Activated naive CD8-positive, alpha-beta T cell treated with anti-CD3 and anti-CD28 coated beads, Interleukin-2, amount 10 ng/mL, durations not matched to agents 7 days and 5 days (primary cell): ENCODE results near the gene NEMF. TPM values are rescaled to one million over a fixed set of nuclear protein-coding genes. Genes with fewer than 3 reads are reported as not detected.
"Not testable (repeated sequence)": the region's sequence is repeated elsewhere in the genome, so short reads cannot be mapped to it uniquely, and the experiment has no call there.

ENCODE experiments used
- ATAC-seq: fragments of 150-1000 bp; cut with Tn5 transposase; one replicate; pipeline ENCODE4 v1.10.0; 2021; ENCODE audit warnings: low read depth, moderate library complexity
- POLR2A ChIA-PET: fragments of 350-600 bp; sonication (Branson Sonifier 250); formaldehyde crosslinking; loops from one replicate; lab custom pipeline; 2021; ENCODE audit warnings: antibody characterized with exemption; lab: Charles Lee
- DNase-seq: peaks from one replicate; pipeline ENCODE4 v3.0.0; 2021
- H3K27ac Mint-ChIP-seq: one replicate; pipeline ENCODE4 v1.8.0; 2022; ENCODE audit warnings: mild to moderate bottlenecking, mixed read lengths
- H3K27me3 Mint-ChIP-seq: one replicate; pipeline ENCODE4 v1.8.0; 2022; ENCODE audit warnings: mild to moderate bottlenecking, moderate library complexity, mixed read lengths
- H3K36me3 Mint-ChIP-seq: one replicate; pipeline ENCODE4 v1.8.0; 2021; ENCODE audit warnings: mild to moderate bottlenecking, mixed read lengths
- H3K4me1 Mint-ChIP-seq: one replicate; pipeline ENCODE4 v1.8.0; 2021; ENCODE audit warnings: mixed read lengths
- H3K4me3 Mint-ChIP-seq: one replicate; pipeline ENCODE4 v1.8.0; 2022; ENCODE audit warnings: mild to moderate bottlenecking, moderate library complexity, mixed read lengths
- H3K9me3 Mint-ChIP-seq: one replicate; pipeline ENCODE4 v1.8.0; 2021; ENCODE audit warnings: mixed read lengths
- total RNA-seq, 2 experiments: library from RNA; stranded (reverse); gene quantifications; one replicate each; pipeline ENCODE4 v1.2.3, GENCODE V29; 2021

Gene NEMF
- total RNA-seq, 2 experiments from 2014 or later = 90.1 to 91.1 TPM

DNA sequence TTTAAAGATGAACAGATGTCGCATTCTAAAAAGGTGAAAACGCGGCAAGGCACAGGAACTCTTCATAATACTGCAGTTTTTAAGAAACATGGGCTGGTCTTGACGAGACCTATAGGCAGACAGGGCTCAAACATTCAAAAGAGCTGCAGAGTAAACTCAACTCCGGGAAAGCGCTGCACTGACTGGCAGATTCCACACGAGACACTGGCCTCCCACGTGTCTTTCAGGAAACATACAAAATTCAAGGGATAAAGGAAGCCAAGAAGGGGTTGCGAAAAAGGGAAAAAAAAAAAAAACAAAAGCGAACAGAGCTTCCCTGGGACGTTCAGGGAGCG, 39.7 kb upstream of the NEMF start:
- Mint-ChIP-seq H3K4me1 (peaks cover 15% of the 10 kb centered on the region), H3K36me3 (peaks cover 37% of the 10 kb centered on the region), H3K4me3 (peak overlapping the region; percentile 99), H3K27me3 (no peaks in the 10 kb centered on the region), H3K27ac (peak overlapping the region; percentile 99), H3K9me3 (no peaks in the 10 kb centered on the region)
- DNase-seq = no peak
- ATAC-seq = peak; percentile 28
- POLR2A ChIA-PET = interaction anchor here (0.5 to 3.7 kb wide), 30 partner anchors 8 to 224 kb away, joined by 3 to 121 read pairs (median 6); partner anchors contain the start of genes NEMF and VCPKMT

GRCh38 chr14:49888293-49888692, 35.7 kb upstream of the NEMF start:
- Mint-ChIP-seq H3K9me3 (no peaks in the 10 kb centered on the region), H3K36me3 (peaks cover 2% of the 10 kb centered on the region), H3K4me3 (no peak overlapping the region), H3K27me3 (no peaks in the 10 kb centered on the region), H3K4me1 (peaks cover 10% of the 10 kb centered on the region), H3K27ac (no peak overlapping the region)
- DNase-seq (no peak), ATAC-seq (no peak)
- POLR2A ChIA-PET = interaction anchor here (0.9 to 1.8 kb wide), 2 partner anchors 20 to 113 kb away, joined by 4 read pairs; no protein-coding TSS in a partner anchor

DNA sequence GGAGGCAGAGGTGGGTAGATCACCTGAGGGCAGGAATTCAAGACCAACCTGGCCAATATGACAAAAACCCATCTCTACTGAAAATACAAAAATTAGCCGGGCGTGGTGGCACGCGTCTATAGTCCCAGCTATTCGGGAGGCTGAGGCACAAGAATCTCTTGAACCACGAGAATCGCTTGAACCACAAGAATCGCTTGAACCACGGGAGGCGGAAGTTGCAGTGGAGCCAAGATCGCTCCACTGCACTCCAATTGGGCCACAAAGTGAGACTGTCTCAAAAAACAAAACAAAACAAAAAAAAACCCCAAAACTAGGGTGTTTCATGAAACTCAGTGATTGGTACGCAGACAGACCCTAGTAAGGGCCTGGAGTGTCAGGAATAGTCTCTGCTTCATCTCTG, 33.9 kb upstream of the NEMF start:
- Mint-ChIP-seq H3K36me3 (no peaks in the 10 kb centered on the region), H3K4me3 (peak overlapping the region; percentile 10), H3K27me3 (no peaks in the 10 kb centered on the region), H3K4me1 (peaks cover 5% of the 10 kb centered on the region), H3K9me3 (no peaks in the 10 kb centered on the region), H3K27ac (peak overlapping the region; percentile 67)
- DNase-seq = no peak
- no peak for ATAC-seq
- POLR2A ChIA-PET = interaction anchor here (1.2 to 1.5 kb wide), 2 partner anchors 22 to 24 kb away, joined by 3 to 4 read pairs; no protein-coding TSS in a partner anchor

- H3K4me1 Mint-ChIP-seq = peaks cover 17% of the 10 kb centered on the region
- no peak for DNase-seq
- POLR2A ChIA-PET = interaction anchor here (1.0 kb wide), 1 partner anchor 14 kb away, joined by 8 read pairs; no protein-coding TSS in a partner anchor
- H3K9me3 Mint-ChIP-seq = no peaks in the 10 kb centered on the region
- no peaks in the 10 kb centered on the region for H3K36me3 Mint-ChIP-seq
- H3K27ac Mint-ChIP-seq = no peak overlapping the region
- no peaks in the 10 kb centered on the region for H3K27me3 Mint-ChIP-seq
- no peak for ATAC-seq
- no peak overlapping the region for H3K4me3 Mint-ChIP-seq
Measured at GRCh38 chr14:49882826-49883694, 30.5 kb upstream of the NEMF start.

- no peaks in the 10 kb centered on the region for H3K27me3 Mint-ChIP-seq
- no peak overlapping the region for H3K4me3 Mint-ChIP-seq
- DNase-seq (no peak), ATAC-seq (no peak)
- POLR2A ChIA-PET = interaction anchor here (1.0 to 2.6 kb wide), 2 partner anchors 11 to 13 kb away, joined by 8 to 15 read pairs; no protein-coding TSS in a partner anchor
- H3K4me1 Mint-ChIP-seq = peaks cover 17% of the 10 kb centered on the region
- no peak overlapping the region for H3K27ac Mint-ChIP-seq
- H3K9me3 Mint-ChIP-seq = no peaks in the 10 kb centered on the region
- no peaks in the 10 kb centered on the region for H3K36me3 Mint-ChIP-seq
Measured at GRCh38 chr14:49881350-49882001, 28.9 kb upstream of the NEMF start.

DNA sequence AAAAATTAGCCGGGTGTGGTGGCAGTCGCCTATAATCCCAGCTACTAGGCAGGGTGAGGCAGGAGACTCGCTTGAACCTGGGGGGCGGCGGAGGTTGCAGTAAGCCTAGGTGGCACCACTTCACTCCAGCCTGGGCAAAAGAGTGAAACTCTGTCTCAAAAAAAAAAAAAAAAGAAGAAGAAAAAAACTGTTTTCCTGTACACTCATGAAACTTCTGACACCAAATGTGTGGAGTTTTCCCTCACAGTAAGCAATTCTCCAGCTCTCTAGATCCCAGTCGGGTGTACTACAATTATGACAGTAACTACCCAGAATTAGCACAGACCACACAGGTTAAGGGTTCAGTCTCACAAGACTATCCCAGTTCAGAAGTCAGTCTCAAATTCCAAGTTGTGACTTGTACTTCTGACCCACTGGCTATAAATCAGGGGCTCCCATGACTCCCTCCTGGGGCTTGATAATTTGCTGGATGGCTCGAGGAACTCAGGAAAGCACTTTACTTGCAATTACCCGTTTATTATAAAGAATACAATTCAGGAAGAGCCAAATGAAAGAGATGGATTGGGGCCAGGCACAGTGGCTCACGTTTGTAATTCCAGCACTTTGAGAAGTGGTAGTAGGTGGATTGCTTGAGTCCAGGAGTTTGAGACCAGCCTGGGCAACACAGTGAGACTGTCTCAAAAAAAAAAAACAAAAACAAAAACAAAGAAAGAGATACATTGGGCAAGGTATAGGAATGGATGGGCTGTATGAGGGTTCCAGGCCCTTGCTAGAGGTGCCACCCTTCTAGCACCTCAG, 27.9 kb upstream of the NEMF start:
- Mint-ChIP-seq H3K27ac (peak overlapping the region; percentile 68), H3K4me3 (no peak overlapping the region), H3K36me3 (no peaks in the 10 kb centered on the region), H3K9me3 (no peaks in the 10 kb centered on the region), H3K4me1 (peaks cover 15% of the 10 kb centered on the region), H3K27me3 (no peaks in the 10 kb centered on the region)
- POLR2A ChIA-PET = interaction anchor here (0.7 to 2.6 kb wide), 13 partner anchors 12 to 224 kb away, joined by 3 to 16 read pairs (median 7); no protein-coding TSS in a partner anchor
- ATAC-seq = no peak
- no peak for DNase-seq

GRCh38 chr14:49879646-49880204, 27.1 kb upstream of the NEMF start:
- no peaks in the 10 kb centered on the region for H3K9me3 Mint-ChIP-seq

DNA sequence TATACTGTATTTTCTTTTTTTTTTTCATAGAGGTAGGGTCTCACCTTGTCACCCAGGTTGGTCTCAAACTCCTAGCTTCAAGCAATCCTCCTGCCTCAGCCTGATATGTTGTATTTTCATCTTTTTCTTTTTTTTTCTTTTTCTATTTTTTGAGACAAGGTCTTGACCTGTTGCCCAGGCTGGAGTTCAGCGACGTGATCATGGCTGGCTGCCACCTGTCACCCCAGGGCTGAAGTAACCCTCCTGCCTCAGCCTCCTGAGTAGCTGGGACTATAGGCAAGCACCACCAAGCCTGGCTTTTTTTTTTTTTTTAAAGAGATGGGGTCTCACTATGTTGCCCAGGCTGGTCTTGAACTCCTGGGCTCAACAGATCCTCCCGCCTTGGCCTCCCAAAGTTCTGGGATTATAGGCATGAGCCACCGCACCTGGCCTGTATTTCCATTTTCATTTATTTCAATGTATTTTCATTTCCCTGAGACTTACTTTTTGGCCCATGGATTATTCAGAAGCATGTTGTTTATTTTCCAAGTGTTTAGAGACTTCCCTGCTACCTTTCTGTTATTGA, 24.1 kb upstream of the NEMF start:
- Mint-ChIP-seq H3K4me3 (no peak overlapping the region), H3K27ac (no peak overlapping the region), H3K27me3 (no peaks in the 10 kb centered on the region), H3K9me3 (no peaks in the 10 kb centered on the region), H3K36me3 (no peaks in the 10 kb centered on the region), H3K4me1 (peaks cover 14% of the 10 kb centered on the region)
- ATAC-seq (no peak), DNase-seq (no peak)
- POLR2A ChIA-PET = interaction anchor here (1.0 to 2.4 kb wide), 2 partner anchors 14 to 15 kb away, joined by 3 to 14 read pairs; partner anchors contain the start of gene ARF6

More at GRCh38 chr14:49879646-49880204, 27.1 kb upstream of the NEMF start:
- POLR2A ChIA-PET = interaction anchor here (0.6 to 2.6 kb wide), 14 partner anchors 11 to 225 kb away, joined by 3 to 16 read pairs (median 6); no protein-coding TSS in a partner anchor
- DNase-seq (peak; percentile 44), ATAC-seq (peak; percentile 96)
- Mint-ChIP-seq H3K27me3 (no peaks in the 10 kb centered on the region), H3K4me3 (no peak overlapping the region), H3K27ac (peak overlapping the region; percentile 46), H3K36me3 (no peaks in the 10 kb centered on the region), H3K4me1 (peaks cover 15% of the 10 kb centered on the region)

DNA sequence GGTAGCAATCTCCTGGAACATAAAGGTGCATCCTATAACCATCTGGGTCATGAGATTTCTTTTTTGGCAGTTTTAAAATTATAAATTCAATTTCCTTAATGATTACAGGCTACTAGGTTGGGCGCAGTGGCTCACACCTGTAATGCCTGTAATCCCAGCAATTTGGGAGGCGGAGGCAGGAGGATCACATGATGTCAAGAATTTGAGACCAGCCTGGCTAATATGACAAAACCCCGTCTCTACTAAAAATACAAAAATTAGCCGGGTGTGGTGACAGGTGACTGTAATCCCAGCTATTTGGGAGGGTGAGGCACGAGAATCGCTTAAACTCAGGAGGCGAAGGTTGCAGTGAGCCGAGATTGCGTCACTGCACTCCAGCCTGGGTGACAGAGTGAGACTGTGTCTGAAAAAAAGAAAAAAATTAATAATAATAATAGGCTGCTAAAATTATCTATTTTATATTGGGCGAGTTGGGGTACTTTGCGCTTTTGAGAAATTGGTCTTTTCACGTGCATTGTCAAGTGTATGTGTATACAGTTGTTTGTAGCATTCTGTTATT, 23.1 kb upstream of the NEMF start:
- Mint-ChIP-seq H3K27ac (no peak overlapping the region), H3K9me3 (no peaks in the 10 kb centered on the region), H3K36me3 (no peaks in the 10 kb centered on the region), H3K4me1 (peaks cover 10% of the 10 kb centered on the region), H3K4me3 (no peak overlapping the region), H3K27me3 (no peaks in the 10 kb centered on the region)
- ATAC-seq (no peak), DNase-seq (no peak)
- POLR2A ChIA-PET = interaction anchor here (1.0 to 2.4 kb wide), 2 partner anchors 13 to 16 kb away, joined by 3 to 14 read pairs; partner anchors contain the start of gene ARF6

GRCh38 chr14:49873548-49873947, 21.0 kb upstream of the NEMF start:
- DNase-seq, ATAC-seq, H3K9me3 Mint-ChIP-seq, POLR2A ChIA-PET, H3K36me3 Mint-ChIP-seq, H3K4me3 Mint-ChIP-seq, H3K27ac Mint-ChIP-seq, H3K27me3 Mint-ChIP-seq: not testable (repeated sequence)
- peaks cover 11% of the 10 kb centered on the region for H3K4me1 Mint-ChIP-seq

DNA sequence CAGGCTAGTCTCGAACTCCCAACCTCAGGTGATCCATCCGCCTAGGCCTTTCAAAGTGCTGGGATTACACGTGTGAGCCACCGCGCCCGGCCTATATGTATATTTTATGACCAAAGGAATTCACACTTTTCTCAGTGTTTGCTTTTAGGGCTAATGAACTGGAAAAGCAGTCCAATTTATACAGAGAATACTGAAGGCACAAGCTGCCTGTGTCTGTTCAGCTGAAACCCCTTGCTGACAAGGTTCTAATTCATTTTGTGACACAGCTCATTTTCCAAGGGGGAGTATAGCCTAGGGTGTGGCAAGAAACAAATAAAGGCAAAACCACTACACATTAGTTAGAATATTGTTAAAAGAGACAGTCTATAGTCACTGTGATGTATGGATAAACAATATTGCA, 18.3 kb upstream of the NEMF start:
- POLR2A ChIA-PET = no interaction called here
- DNase-seq (no peak), ATAC-seq (no peak)
- peaks cover 13% of the 10 kb centered on the region for H3K4me1 Mint-ChIP-seq
- no peaks in the 10 kb centered on the region for H3K9me3 Mint-ChIP-seq
- no peaks in the 10 kb centered on the region for H3K27me3 Mint-ChIP-seq
- no peak overlapping the region for H3K27ac Mint-ChIP-seq
- H3K36me3 Mint-ChIP-seq = no peaks in the 10 kb centered on the region
- H3K4me3 Mint-ChIP-seq = no peak overlapping the region

DNA sequence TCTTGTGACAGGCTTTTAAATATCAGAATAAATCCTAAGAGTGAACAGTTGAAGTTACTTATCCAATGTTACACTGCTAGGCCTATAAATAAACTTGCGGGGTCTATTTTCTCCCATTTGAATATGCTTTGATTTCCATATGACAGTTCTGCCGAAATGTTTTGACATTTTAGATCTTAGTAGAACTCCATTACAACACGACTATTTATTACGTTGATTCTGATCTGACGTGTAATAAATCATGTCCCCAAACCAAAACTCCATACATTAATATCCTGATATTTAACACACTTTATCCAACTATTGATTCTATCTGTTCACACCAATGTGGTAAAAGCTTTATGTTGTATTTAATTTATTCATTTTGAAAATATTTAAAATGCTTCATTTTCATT, 16.1 kb upstream of the NEMF start:
- DNase-seq = no peak
- POLR2A ChIA-PET = interaction anchor here (0.7 to 9.4 kb wide), 23 partner anchors 11 to 282 kb away, joined by 3 to 291 read pairs (median 8); partner anchors contain the start of genes ARF6, NEMF, RPS29 and VCPKMT
- Mint-ChIP-seq H3K4me3 (peak overlapping the region; percentile 98), H3K36me3 (no peaks in the 10 kb centered on the region), H3K27ac (peak overlapping the region; percentile 98), H3K27me3 (no peaks in the 10 kb centered on the region), H3K9me3 (no peaks in the 10 kb centered on the region), H3K4me1 (peaks cover 13% of the 10 kb centered on the region)
- no peak for ATAC-seq
